Tibial nerve (tissue), 4 donors: ENCODE measurements around the gene TNN. TPM values are rescaled to one million over a fixed set of nuclear protein-coding genes. Genes with fewer than 3 reads are reported as not detected.

Experiments
- DNase-seq, 2 donors: peaks; one replicate each; pipeline ENCODE4 v3.0.0-alpha.2; 2019; ENCODE audit warnings: low spot score in 2 of 2
- H3K27ac ChIP-seq, 4 donors: fragments of 200-600 bp; sonication (generic) in 3 of 4; one replicate each; pipeline ENCODE4 v1.5.1; 2017 to 2019; ENCODE audit warnings: mild to moderate bottlenecking in 1 of 4
- H3K27me3 ChIP-seq, 2 donors: fragments of 200-600 bp; sonication (generic) in 1 of 2; one replicate each; pipeline versions ENCODE4 v1.5.1 to v1.6.0; 2017 to 2019
- H3K36me3 ChIP-seq, 3 donors: fragments of 200-600 bp; sonication (generic); one replicate each; pipeline ENCODE4 v1.5.1; 2018 to 2019
- H3K4me1 ChIP-seq, 4 donors: fragments of 200-600 bp; sonication (generic) in 3 of 4; one replicate each; pipeline ENCODE4 v1.5.1; 2017 to 2019
- H3K4me3 ChIP-seq, 4 donors: fragments of 200-600 bp; sonication (generic) in 3 of 4; one replicate each; pipeline ENCODE4 v1.5.1; 2017 to 2019; ENCODE audit warnings: mild to moderate bottlenecking in 1 of 4, moderate library complexity in 1 of 4
- H3K9me3 ChIP-seq, 4 donors: fragments of 200-600 bp; sonication (generic) in 3 of 4; one replicate each; pipeline ENCODE4 v1.5.1; 2017 to 2019
- CTCF ChIP-seq, 5 experiments: fragments of 200-600 bp in 3 of 5; fragments of 450-650 bp in 2 of 5; sonication (generic) in 3 of 5; IDR thresholded peaks; one replicate each; pipeline ENCODE4 v1.5.1; 2016 to 2019; ENCODE audit warnings: antibody characterized with exemption in 5 of 5, mild to moderate bottlenecking in 3 of 5, moderate library complexity in 2 of 5
- EP300 ChIP-seq, 2 donors: sonication (generic); formaldehyde crosslinking; IDR thresholded peaks; one replicate each; pipeline ENCODE4 v1.6.1; 2017; ENCODE audit warnings: antibody characterized with exemption in 2 of 2, mild to moderate bottlenecking in 1 of 2
- POLR2A ChIP-seq, 2 donors: fragments of 450-650 bp; IDR thresholded peaks; one replicate each; pipeline ENCODE4 v1.6.1; 2017; ENCODE audit warnings: antibody characterized with exemption in 2 of 2, mild to moderate bottlenecking in 2 of 2, moderate library complexity in 2 of 2
- WGBS, 2 donors: methylation state at CpG; one replicate each; pipeline ENCODE4 v1.1.5; 2018; 5-methylcytosine and 5-hydroxymethylcytosine counted together
- small RNA-seq: library from RNA; depleted of rRNA; stranded (forward); fragments of <200 nt; gene quantifications from one replicate; pipeline ENCODE3, GENCODE V24; 2016
- total RNA-seq, 4 donors: library from RNA; depleted of rRNA; stranded (reverse); fragments of >200 nt; gene quantifications; one replicate each; pipeline ENCODE4 v1.1.0, GENCODE V29; 2016

The TNN gene
- total RNA-seq, 4 donors from 2014 or later: 0.39 TPM; not detected in 3

DNA sequence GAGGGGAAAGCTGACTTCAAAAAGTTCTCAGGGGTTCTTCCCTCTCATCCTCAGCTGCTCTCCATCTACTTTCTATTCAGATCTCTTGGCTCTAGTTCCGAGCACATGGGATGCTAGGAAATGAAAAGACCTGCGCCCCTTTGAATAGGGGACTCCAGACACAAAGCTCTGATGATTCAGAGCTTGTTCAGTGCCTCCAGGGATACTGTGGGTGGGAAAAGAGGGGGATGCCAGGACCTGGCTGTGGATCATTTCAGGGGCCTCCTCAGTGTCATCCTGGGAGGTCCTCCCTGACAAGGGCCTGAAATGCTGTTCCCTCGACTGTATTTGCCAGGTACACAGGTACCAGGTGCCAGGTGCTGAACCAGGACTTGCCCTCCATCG, 125.9 kb downstream of the TNN start:
- TF ChIP-seq CTCF (IDR thresholded peaks at IDR 0.05) (no peak), EP300 (IDR thresholded peaks at IDR 0.05) (no peak), POLR2A (IDR thresholded peaks at IDR 0.05) (no peak)
- Histone ChIP-seq H3K4me1 (peaks cover 0 to 44% (median 21%) of the 10 kb centered on the region in 4 donors), H3K9me3 (no peaks in the 10 kb centered on the region), H3K27me3 (no peaks in the 10 kb centered on the region), H3K27ac (peak overlapping the region; percentile 61 to 87 (median 84)), H3K4me3 (peak overlapping the region in 2 of 4 donors; percentile 72 to 76), H3K36me3 (no peaks in the 10 kb centered on the region)
- 60 to 66% methylated on average over 4 of the region's 4 CpGs for WGBS, 2 donors
- DNase-seq: no peak

- Histone ChIP-seq H3K4me1 (peaks cover 0 to 31% (median 11%) of the 10 kb centered on the region in 4 donors), H3K36me3 (no peaks in the 10 kb centered on the region), H3K27me3 (no peaks in the 10 kb centered on the region), H3K9me3 (no peaks in the 10 kb centered on the region), H3K4me3 (no peak overlapping the region), H3K27ac (no peak overlapping the region)
- WGBS, 2 donors: 0% methylated on average over 1 of the region's 1 CpG
- no peak for DNase-seq
- TF ChIP-seq CTCF (IDR thresholded peaks at IDR 0.05): no peak
- no peak for TF ChIP-seq EP300 (IDR thresholded peaks at IDR 0.05)
- no peak for TF ChIP-seq POLR2A (IDR thresholded peaks at IDR 0.05)
These were observed 127.6 kb downstream of the TNN start for GRCh38 chr1:175195281-175195680.

DNA sequence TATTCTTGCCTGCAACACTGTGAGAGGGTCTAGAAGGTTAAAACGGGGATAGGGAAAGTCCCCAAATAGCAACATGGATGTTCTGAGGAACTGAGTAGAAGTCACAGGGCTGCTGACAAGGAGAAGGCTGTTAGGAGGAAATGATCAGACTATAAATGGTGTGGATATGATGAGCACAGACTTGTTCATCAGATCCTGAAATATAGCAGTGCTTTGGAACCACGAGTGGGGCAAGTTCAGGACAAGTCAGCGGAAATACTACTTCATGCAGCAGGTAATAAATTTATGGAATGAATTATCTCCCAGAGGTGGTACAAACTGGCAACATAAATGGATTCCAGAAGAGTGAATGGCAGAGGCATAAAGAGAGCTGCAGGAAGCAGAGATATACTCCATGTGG, 128.2 kb downstream of the TNN start:
- no peak overlapping the region for H3K4me3 ChIP-seq
- H3K9me3 ChIP-seq: no peaks in the 10 kb centered on the region
- no peak for DNase-seq
- no peaks in the 10 kb centered on the region for H3K27me3 ChIP-seq
- no peak overlapping the region for H3K27ac ChIP-seq
- 60 to 71% methylated on average over 3 of the region's 3 CpGs for WGBS, 2 donors
- H3K36me3 ChIP-seq: no peaks in the 10 kb centered on the region
- no peak for TF ChIP-seq CTCF (IDR thresholded peaks at IDR 0.05)
- no peak for TF ChIP-seq EP300 (IDR thresholded peaks at IDR 0.05)
- TF ChIP-seq POLR2A (IDR thresholded peaks at IDR 0.05): no peak
- peaks cover 0 to 31% (median 12%) of the 10 kb centered on the region in 4 donors for H3K4me1 ChIP-seq

DNA sequence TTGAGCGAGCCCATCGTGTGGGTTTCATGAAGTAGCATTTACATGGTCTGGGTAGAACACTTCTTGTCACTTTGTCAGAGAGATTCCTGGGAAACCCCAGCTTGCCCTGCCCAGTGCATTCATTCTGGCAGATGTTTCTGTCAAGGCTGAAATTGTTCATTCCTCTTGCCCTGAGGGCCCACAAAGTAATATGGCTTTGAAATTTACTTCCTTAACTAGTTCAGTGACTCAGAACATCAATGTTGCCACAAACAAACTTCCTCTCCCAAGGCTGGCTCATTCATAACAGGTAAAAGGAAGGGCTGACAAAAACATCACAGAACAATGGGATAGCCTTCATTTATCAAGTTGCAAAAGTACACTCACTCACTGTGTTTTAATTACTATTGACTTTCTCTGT, 129.9 kb downstream of the TNN start:
- no peaks in the 10 kb centered on the region for H3K27me3 ChIP-seq
- no peak overlapping the region for H3K4me3 ChIP-seq
- 37 to 41% methylated on average over 2 of the region's 2 CpGs for WGBS, 2 donors
- no peaks in the 10 kb centered on the region for H3K9me3 ChIP-seq
- peak overlapping the region in 1 of 4 donors; percentile 41 for H3K27ac ChIP-seq
- H3K4me1 ChIP-seq: peaks cover 0 to 29% (median 8%) of the 10 kb centered on the region in 4 donors
- no peak for DNase-seq
- H3K36me3 ChIP-seq: no peaks in the 10 kb centered on the region
- no peak for TF ChIP-seq EP300 (IDR thresholded peaks at IDR 0.05)
- TF ChIP-seq CTCF (IDR thresholded peaks at IDR 0.05): no peak
- TF ChIP-seq POLR2A (IDR thresholded peaks at IDR 0.05): no peak

Small RNAs within 50 kb of the gene (small RNA-seq; reads per million reads assigned to genes)
- not detected for gene RF00019

Other genes starting within 250 kb of the TNN start
- 100 to 1,000 TPM in 1 of 4 donors, 10 to 100 TPM in 3; 60.8 to 165 (median 78.2) TPM for gene CACYBP, start 67.9 kb upstream of the TNN start, total RNA-seq
- 10 to 100 TPM; 18.8 to 33.4 (median 26.2) TPM for gene MRPS14, start 44.4 kb upstream of the TNN start, total RNA-seq
- gene KIAA0040, start 124.9 kb downstream of the TNN start, total RNA-seq: 10 to 100 TPM; 16.9 to 28.8 (median 20.3) TPM